GM21576 (cell line): ENCODE results near the gene KRT80.

Source experiments
- ATAC-seq: cut with Tn5 transposase; IDR thresholded peaks from one replicate; pipeline ENCODE4 v1.9.1; 2021; ENCODE audit warnings: mild to moderate bottlenecking, moderate library complexity; ENCODE audit not compliant: unreplicated experiment

Gene KRT80

DNA sequence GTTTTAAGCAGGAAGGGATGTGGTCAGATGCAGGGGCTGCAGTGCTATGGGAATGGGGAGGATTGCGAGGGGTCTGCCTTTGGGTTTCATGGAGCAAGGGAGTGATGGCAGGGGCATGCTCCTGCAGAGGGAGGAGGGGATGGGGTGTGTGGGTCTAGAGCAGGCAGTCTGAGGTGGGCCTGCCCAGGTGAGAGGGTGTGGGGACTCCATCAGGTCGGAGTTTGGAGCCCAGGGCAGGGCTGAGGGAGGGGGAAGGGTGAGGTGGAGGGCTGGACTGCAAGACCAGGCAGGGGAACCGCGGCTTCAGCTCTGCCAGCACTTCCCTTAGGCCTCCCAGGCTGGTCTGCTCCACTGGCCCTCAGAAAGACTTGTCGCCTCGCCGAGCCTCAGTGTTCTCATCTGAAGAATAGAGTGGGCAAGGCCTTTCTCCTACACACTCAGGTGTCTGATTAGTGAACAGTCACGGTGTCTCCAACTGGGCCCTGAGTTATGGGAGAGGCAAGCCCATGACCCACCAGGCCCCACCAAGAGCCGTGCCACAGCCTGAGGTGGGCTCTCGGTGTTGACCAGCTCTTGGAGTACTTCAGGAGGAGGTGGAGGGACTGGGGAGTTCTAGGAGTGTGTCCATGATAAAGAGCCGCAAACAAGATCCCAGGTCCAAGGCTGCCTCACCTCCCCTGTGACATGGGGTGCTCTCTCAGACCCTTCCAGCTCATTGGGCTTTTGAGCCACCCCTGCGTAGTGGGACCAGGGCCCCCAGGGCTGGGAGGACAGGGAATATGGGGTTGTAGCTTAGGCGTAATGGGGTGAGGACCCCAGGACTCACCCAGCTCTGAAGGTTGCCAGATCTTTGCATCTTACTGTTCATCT lies 20.1 kb upstream of the KRT80 start:
- ATAC-seq = no peak

GRCh38 chr12:52210925-52211650 lies 19.3 kb upstream of the KRT80 start:
- ATAC-seq = no peak

- ATAC-seq = no peak
Observed at GRCh38 chr12:52210186-52210924, 18.5 kb upstream of the KRT80 start.

DNA sequence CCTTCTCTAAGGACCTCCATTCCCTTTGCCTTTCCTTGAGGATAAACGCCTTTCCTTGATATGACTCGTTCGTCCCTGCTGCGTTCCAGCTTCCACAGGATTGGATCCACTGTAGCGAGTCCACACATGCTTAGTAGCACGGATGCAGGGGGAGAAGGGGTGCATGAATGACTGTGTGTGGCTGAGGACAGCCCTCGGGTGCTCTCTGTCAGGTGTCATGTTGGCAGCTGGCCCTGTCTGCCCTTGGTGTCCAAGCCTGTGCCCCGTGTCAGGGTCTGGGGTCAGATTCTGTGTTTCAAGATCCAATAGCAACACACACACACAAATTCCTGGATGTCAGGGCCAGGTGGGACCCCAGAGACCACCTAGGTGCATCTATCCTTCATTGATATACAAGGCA lies 17.5 kb upstream of the KRT80 start:
- no peak for ATAC-seq

DNA sequence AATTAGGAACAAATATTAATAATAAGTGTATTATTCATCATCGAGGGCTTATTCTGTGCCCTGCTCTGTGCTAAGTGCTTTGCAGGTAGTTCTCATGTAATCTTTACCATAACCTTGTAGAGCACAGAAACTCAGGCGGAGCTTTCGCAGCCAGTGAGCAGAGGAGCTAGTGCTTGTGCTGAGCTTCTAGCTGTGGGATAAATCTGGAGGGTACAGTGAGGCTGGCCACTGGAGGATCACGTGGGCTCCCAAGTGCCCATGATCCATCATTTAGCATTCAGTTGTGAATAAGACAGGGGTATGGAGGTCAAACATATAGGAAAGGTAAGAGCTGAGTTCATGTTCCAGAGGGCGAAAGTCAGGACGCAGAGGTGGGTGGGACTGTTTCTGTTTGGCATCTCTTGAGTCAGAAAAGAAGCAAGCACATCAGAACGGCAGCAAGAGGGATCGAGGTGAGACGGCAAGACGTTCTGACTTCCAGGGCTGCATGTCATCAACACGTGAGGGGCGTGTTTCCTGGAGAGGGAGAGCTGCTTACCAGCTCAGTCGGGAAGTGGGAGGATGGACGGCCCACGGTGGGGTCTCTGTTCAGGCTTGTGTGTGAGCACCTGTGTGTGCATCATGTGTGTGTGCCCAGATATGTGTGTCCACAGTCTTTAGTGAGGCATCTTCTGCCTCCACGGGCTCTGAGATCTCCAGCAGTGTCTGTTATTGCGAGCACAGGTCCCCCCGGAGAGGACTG lies 16.8 kb upstream of the KRT80 start:
- ATAC-seq = no peak

- ATAC-seq = no peak
Observed at GRCh38 chr12:52207895-52208294, 16.1 kb upstream of the KRT80 start.

- ATAC-seq = no peak
Observed at GRCh38 chr12:52207106-52207505, 15.3 kb upstream of the KRT80 start.

DNA sequence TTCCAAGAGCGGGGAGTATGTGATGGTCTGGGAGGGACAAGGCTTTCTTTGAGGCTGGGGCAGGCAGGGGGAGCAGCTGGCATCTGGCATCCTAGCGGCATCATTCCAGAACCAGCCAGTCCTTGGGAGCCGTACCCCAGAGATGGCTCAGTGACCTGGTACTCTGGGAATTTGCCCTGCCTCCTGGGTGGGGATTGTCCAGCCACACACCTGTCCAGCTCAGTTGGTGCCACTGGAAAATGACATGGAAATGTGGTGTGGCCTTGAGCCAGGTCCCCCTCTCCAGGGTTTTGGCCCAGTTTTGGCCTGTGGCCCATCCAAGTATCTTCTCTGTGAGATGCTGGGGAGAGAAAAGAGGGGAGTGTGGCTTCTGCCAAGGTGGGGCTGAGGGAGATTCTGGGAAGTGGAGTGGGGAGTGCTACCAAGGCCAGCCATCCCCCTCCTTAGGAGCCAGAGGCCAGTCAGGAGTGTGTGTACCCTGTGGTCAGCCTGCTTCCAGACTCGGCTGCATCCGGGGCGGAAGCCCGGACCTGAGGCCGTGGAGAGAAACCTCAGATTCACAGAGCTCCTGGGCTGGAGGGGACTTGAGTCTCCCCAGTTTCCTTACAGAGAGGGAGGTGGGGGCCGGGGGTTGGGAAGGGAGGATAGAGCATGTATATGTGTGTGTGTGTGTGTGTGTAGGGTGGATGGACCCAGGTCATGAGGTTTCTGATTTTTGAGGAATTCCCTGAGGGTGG lies 14.7 kb upstream of the KRT80 start:
- ATAC-seq = no peak

DNA sequence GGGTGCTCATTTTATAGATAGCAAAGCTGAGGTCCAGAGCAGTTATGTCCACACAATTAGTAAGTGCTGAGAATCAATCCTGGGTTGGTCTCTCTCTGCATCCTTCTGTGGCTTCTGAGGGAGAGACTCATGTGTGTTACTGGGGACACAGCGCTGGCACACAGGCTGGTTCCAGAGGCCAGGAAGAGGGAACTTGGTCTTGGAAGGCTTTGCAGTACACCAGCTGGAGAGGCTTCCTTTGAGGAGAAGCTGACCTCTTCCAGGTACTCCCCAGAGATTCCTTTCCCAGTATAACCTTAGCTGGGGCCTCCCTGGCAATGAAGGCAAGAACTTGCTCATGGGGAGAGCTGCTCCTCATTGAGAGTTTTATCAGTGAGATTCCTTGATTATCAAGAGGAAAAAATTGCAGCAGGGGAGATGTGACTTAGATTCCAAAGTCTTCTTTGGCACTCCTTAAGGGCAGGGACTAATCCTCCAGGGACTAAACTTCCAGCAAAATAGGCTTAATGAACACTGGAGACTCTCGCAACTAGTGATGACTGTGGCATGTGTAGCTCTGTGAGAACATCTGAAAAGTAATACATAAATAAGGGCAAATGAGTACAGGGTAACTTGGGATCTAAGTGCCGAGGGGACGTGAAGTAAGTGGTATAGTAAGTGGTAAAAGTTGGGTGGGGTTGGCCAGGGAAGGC lies 13.9 kb upstream of the KRT80 start:
- no peak for ATAC-seq

- no peak for ATAC-seq
Observed at GRCh38 chr12:52204931-52205505, 13.2 kb upstream of the KRT80 start.

DNA sequence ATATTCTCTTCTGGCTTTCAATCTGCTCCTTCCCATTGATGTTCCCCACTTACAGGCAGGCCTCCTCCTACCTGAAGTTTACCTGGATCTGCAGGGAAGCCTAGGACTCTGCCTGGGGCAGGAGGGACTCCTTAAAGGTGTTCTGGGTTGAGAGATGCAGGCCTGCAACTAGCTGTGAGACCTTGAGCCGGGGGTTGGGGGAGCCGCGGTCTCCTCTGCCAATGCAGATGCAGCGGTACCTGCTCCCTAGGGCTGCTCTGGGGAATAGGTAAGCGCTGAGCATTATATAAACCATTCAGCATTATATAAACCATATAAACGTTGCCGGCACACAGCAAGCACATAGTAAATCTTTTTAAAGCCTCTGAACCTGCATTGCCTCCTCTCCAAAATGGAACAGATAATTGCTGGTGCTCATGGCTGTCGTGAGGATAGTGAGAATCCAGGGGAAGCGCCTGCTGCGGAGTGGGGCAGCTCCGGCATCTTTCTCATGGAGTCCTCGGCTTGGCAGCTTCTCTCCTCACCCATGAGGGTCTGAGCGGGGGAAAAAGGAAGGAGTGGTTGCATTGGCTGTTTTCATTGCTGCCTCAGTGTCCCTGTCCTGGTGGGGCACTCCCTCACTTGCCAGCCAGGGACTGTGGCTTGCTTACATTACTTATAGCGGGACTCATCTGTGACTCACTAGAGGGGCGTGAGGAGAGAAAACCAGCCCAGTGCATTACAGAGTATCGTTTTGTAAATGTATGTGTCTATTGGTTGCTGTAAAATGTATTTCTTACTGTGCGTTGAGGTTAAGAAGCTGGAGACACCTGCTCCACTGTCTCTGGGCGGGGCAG lies 12.5 kb upstream of the KRT80 start:
- ATAC-seq = no peak

- ATAC-seq = no peak
Observed at GRCh38 chr12:52203079-52203921, 11.5 kb upstream of the KRT80 start.

GRCh38 chr12:52202361-52203078 lies 10.7 kb upstream of the KRT80 start:
- no peak for ATAC-seq

- no peak for ATAC-seq
Observed at GRCh38 chr12:52201451-52201839, 9.6 kb upstream of the KRT80 start.

DNA sequence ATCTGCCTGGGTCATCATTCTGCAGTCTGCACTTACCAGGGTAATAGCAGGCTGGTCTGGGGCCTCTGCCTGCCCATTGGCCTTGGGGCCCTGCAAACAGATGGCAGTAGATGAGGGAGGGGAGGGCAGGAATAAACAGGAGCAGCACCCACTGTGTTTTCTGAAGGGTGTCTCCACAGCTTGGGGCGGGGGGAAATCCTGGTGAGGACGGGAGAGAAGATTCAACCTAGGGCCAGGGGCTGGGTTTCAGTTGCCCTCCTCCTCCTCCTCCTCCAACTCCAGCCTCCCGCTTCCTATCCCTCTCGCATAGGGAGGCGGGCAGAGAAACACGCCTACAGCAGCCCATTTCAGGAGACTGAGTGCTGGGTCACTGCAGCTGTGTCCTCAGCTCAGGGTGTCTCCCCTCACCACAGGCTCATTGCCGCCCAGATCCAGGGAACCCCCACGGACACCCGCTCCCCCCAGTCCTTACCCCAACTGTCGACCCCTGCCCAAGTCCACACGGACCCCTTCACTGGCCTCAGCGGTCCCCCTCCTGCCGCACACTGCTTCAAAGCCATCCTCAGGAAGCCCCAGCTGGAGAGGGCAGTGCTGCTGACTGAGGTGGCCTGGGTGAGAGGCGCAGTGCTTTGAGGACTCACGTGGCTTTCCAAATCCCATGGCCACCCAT lies 9.1 kb upstream of the KRT80 start:
- no peak for ATAC-seq

DNA sequence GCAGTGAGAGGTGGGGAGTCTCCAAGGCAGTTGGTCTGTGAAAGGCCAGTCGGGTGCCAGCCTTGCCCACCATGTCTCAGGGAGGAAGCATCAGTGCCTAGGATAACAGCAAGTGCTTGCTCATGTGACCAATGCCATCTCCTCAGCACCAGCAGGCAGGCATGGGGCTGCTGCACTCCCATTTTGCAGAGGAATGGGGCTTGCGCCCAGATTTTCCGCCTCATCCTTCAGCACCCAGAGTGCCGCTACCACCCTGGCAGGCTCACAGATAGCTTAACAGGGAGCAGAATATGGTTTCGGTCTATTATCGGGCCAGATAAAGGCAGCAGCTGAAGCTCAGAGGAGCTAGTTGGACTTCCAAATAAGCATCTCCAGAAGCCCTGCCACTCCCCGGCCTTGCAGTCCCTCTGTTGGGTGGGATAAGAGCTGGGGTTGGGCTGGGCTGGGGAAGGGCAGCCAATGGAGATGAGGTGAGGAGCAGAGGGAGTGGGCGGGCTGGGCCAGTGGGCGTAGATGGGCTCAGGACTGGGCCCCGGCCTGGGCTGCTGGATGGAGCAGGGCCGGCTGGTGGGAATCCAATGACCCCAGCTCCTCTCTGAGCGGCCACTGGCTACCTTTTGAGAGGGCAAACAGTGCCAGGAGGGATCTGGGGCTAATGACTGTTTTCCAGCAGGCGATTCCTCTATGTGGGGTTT lies 8.4 kb upstream of the KRT80 start:
- ATAC-seq = no peak
